ENCODE data around the gene TIMP3. TPM values are rescaled to one million over a fixed set of nuclear protein-coding genes. Genes with fewer than 3 reads are reported as not detected.

The TIMP3 gene
- total RNA-seq, 1 donor from 2014 or later = 0.05 TPM

GRCh38 chr22:32880505-32880892 is 79.0 kb downstream of the TIMP3 start:
- intact Hi-C loops (cut with micrococcal nuclease) = no loop called here

- intact Hi-C loops (cut with micrococcal nuclease) = no loop called here
These were observed 79.5 kb downstream of the TIMP3 start for GRCh38 chr22:32880893-32881596.

- intact Hi-C loops (cut with micrococcal nuclease) = no loop called here
These were observed 80.9 kb downstream of the TIMP3 start for GRCh38 chr22:32882360-32882755.

GRCh38 chr22:32882774-32883530 is 81.4 kb downstream of the TIMP3 start:
- intact Hi-C loops (cut with micrococcal nuclease) = no loop called here

GRCh38 chr22:32887324-32887980 is 85.9 kb downstream of the TIMP3 start:
- intact Hi-C loops (cut with micrococcal nuclease) = no loop called here

- intact Hi-C loops (cut with micrococcal nuclease) = no loop called here
These were observed 87.5 kb downstream of the TIMP3 start for GRCh38 chr22:32888976-32889375.

- intact Hi-C loops (cut with micrococcal nuclease) = no loop called here
These were observed 95.4 kb downstream of the TIMP3 start for GRCh38 chr22:32896891-32897290.

- intact Hi-C loops (cut with micrococcal nuclease) = no loop called here
These were observed 95.9 kb downstream of the TIMP3 start for GRCh38 chr22:32897400-32897799.

- intact Hi-C loops (cut with micrococcal nuclease) = no loop called here
These were observed 99.6 kb downstream of the TIMP3 start for GRCh38 chr22:32900886-32901635.

GRCh38 chr22:32901925-32902324 is 100.4 kb downstream of the TIMP3 start:
- intact Hi-C loops (cut with micrococcal nuclease) = no loop called here

GRCh38 chr22:32903507-32903906 is 102.0 kb downstream of the TIMP3 start:
- intact Hi-C loops (cut with micrococcal nuclease) = no loop called here

- intact Hi-C loops (cut with micrococcal nuclease) = no loop called here
These were observed 102.5 kb downstream of the TIMP3 start for GRCh38 chr22:32904044-32904443.

GRCh38 chr22:32905400-32905799 is 103.9 kb downstream of the TIMP3 start:
- intact Hi-C loops (cut with micrococcal nuclease) = no loop called here

GRCh38 chr22:32909581-32910428 is 108.3 kb downstream of the TIMP3 start:
- intact Hi-C loops (cut with micrococcal nuclease) = no loop called here

- intact Hi-C loops (cut with micrococcal nuclease) = no loop called here
These were observed 108.9 kb downstream of the TIMP3 start for GRCh38 chr22:32910429-32910772.

- intact Hi-C loops (cut with micrococcal nuclease) = no loop called here
These were observed 110.0 kb downstream of the TIMP3 start for GRCh38 chr22:32911503-32911902.
